NCI-H2107 treated with DMSO at 0.1 percent for 48 hours (cell line): ENCODE measurements around the gene INTS1.
"Not testable (repeated sequence)": the region's sequence is repeated elsewhere in the genome, so short reads cannot be mapped to it uniquely, and the experiment has no call there.

Experiments
- DNase-seq: peaks from one replicate; lab custom pipeline; 2025; ENCODE audit not compliant: unreplicated experiment; lab: John Stamatoyannopoulos, UW

Gene INTS1

DNA sequence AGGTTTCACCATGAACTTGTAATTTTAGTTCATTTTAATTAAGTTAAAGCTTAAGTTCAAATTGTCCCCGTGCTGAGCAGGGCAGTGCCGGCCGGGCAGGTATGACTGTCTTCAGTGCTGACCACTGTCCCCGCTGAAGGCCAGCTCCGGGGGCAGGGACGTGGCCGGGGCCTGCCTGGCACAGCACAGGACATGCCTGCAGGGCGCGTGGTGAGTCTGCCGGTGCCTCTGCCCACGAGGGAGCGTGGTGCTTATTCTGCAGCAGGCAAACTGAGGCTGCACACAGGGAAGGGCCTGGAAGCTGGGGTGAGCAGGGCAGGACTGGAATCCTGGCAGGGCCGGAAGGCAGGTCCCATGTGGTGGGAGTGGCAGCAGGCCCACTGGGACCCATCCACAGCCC lies 54.7 kb downstream of the INTS1 start:
- no peak for DNase-seq

DNA sequence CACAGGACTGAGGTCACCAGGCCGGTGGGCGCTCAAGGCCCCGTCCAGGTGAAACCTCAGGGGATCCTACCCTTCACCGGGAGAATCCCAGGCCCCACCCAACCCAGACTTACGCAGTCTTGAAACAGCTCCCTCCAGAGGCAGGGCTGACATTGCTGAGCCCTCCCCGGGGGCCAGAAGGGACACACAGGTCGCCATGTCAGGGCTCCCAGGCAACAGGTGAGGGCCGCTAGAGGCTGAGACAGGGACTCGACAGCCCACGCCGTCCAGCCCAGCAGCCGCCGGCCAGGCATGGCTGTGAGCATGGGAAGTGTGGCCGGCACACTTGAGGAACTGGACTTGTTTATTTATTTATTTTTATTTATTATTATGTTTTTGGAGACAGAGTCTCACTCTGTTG lies 55.2 kb downstream of the INTS1 start:
- no peak for DNase-seq

DNA sequence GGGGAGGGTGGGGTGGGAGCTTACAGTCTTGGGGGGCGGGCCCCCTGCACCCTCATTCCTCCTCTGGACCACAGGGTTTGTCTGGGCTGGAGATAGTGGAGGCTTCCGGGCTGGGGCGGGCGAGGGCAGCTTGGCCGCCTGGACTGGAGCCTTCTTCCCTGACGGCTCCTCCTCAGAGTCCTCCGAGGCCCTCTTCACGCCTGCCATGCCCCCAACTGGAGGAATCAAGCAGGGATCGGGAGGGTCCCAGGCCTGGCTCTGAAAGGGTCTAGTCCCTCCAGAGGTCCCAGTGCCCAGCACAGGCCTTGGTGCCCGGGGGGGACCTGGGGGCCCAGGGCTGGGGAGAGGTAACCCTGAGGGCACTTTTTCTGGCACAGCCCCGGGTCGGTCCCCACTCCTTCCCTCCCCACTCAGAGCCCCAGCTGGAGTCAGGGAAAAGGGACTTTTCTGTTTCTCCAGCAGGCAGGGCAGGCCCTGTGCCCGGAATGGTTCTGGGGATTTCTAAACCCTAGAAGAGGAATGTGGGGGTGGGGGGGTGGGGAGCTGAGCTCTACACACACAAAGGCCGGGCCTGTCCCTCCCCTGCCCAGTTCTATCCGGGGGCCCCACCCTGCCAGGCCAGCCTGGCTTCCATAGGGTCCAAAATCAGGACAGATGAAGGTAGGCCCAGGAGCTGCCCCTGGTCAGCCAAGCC lies 56.5 kb downstream of the INTS1 start:
- no peak for DNase-seq

DNA sequence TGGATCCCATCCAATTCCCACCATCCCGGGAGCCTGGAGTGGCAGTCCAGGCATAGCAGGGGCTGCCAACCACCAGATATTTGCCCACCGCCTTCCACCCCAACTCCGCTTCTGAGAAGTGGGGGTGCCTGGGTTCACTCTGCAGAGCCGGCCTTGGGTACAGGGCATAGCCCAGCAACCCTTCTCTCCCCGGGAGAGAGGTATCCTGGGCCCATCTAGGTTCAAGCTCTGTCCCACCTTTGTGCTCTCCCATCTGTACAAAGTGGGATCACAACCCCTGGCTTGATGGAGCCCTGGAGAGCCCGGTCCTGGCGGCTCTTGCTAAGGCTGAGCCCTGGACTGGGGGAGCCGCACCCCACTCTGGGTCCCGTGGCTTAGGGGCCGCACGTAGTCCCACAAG lies 57.1 kb downstream of the INTS1 start:
- no peak for DNase-seq

DNA sequence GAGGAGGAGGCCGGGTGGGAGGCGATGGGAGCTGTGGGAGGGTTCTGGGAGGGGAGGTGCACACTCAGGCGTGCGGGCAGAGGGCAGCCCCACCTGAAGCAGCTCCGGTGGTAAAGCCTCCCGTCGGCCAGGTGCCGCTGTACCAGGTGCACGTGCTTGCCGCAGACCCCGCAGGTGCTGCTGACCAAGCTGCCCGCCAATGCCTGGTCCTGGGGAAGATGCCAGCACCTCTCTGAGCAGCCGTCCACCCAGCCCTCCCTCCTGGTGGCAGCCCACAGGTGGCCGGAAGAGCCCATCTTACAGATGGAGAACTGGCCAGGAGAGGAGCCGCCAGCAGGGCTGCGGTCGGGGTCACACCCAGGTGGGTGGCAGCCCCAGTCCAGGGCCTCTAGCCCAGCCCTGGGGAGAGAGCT lies 57.6 kb downstream of the INTS1 start:
- no peak for DNase-seq

DNA sequence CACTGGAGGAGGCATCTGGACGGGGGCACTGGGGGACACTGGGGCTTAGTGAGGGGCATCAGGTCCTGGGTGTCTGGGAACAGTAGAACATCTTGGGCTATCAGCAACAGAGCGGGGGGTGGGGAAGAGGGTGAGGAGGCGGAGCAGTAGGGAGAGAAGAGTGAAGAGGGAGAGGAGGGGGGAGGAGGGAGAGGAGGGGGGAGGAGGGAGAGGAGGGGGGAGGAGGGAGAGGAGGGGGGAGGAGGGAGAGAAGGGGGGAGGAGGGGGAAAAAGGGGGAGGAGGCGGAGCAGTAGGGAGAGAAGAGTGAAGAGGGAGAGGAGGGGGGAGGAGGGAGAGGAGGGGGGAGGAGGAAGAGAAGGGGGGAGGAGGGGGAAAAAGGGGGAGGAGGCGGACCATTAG lies 58.2 kb downstream of the INTS1 start:
- DNase-seq = not testable (repeated sequence)

DNA sequence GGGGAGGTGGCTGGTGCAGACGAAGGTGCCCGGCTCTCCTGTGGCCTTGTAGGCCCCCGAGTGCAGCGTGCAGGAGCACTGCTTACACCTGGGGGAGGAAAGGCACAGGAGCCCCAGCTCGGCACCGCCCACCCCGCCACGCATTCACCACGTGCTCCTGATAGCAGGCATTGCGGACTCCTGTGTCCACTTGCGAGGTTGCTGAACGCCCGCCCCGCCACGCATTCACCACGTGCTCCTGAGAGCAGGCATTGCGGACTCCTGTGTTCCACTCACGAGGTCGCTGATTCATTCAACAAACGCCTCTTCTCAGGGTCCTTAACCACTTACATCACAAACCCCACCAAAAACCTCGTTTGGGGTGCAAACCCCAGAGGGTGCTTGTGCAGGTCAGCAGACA lies 58.8 kb downstream of the INTS1 start:
- no peak for DNase-seq

DNA sequence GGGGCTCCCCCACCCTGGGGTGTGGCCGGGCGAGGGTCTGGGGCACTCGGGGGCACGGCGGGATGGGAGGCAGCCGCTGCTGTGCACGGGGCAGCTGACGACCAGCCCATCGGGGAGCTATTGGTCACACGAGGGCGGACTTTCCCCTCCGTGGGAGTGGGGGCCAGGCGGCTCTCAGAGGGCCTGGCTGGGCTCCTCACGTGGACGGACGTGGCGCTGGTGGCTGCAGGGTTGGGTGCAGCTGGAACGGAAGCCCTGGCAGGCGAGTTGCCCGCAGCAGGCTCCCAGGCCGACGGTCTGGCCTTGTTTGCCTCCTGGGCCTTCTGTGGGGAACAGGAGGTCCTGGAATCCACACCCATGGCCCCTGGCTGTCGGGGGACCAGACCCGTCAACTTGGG lies 59.3 kb downstream of the INTS1 start:
- DNase-seq = no peak

DNA sequence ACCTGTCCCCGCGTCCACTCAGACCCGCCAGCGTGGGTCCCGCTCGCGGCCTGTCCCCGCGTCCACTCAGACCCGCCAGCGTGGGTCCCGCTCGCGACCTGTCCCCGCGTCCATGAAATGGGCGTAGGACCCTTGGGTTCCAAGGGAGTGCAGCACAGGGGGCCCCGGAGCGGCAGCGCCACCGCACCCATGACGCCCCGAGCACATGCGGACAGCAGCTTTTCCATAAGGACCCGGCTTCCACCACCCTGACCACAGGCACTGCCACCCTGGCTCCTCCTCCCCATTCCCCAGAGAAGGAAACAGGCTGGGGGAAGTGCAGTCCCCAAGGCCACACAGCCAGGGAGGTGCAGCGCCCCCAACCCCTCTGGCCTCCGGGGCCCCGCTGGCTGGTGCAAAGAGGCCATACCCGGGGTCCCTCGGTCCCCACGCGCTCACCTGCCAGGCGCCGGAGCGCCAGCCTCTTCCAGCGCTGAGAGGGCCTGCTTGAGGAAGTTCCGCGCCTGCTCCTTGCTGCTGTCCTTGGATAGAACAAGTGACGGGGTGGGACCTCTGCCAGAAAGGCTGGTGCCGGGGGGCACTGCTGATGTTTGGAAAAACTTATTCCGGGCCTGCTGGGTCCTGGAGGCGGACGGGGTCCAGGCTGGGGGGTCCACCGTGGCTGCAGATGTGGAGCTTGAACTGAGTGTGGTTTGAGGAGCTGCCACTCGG lies 59.8 kb downstream of the INTS1 start:
- no peak for DNase-seq

DNA sequence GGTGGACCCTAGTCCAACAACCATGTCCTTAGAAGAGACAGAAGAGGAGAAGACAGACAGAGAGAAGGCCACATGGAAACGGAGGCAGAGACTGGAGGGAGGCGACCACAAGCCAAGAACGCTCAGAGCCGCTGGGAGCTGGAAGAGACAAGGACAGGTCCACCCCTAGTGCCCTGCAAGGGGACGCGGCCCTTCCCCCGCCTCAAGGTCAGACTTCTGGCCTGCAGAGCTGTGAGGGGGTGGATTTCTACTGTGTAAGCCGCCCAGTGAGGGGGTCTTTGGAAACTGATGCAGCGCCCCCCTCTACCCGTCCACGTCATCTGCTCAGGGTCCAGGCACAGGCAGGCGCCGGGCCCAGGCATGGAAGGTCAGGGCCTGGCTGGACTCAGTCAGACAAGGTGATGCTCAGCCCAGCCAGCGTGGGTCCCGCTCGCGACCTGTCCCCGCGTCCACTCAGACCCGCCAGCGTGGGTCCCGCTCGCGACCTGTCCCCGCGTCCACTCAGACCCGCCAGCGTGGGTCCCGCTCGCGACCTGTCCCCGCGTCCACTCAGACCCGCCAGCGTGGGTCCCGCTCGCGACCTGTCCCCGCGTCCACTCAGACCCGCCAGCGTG lies 60.5 kb downstream of the INTS1 start:
- not testable (repeated sequence) for DNase-seq

DNA sequence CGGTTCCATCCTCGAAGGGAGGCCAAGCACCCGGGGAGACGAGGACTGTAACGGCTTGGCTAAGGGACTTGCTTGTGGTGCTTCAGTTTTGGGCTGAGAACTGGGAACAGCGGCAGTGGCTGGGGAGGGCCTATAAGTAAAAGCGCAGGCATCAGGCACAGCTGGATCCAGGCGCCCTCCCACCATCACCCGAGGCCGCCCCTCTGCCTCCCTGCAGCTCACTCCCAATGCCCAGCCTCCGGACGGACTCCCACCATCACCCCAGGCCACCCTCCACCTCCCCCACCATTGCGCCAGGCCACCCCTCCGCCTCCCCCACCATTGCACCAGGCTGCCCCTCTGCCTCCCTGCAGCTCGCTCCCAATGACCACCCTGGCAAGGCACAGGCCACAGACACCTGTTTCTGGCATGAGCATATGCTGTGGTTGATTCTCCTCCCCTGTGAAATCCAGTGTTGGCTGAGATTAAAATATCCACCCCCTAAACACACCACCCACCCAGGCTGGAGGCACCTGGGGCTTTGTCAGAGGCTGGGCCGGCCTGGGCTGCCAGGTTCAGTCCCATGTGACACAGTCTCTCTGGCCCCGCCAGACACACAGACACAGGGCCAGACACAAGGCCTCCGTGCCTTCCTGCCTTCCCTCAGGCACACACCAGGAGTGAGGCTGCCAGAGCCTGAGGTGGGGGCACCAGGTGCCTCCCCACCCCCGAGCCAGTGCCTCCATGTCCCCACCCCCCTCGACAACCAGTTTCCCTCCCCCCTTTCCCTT lies 61.6 kb downstream of the INTS1 start:
- no peak for DNase-seq

DNA sequence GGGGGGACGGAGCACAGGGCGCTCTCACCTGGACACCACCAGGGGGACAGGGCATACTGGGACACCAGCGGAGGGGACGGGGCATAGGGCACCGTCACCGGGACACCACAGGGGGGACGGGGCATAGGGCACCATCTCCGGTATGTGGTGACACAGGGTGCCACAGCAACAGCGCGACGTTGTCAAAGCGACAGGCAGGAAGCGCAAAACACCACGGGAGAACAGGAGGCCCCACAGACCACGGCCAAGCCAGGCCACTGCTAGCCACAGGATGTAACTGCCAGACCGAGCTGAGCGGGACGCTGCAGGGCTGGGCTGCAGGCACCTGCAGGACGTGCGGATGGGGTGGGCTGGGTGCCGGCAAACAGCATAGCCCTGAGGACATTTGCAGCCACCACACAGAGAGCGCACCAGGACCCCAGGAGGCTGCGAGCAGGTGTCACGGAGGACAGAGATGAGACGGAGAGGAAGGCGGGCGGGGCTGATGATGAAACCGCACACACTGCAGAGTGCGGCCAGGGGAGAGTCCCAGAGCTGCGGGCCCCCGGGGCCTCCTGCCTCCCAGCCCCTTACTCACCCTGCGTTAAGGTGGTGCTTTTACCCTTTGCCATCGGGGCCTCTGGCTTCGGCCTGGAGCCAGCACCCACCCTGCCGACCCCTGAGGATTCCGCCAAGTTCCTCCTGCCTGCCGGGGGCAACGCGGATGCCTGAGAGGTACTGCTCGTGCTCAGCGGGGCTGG lies 62.4 kb downstream of the INTS1 start:
- no peak for DNase-seq

DNA sequence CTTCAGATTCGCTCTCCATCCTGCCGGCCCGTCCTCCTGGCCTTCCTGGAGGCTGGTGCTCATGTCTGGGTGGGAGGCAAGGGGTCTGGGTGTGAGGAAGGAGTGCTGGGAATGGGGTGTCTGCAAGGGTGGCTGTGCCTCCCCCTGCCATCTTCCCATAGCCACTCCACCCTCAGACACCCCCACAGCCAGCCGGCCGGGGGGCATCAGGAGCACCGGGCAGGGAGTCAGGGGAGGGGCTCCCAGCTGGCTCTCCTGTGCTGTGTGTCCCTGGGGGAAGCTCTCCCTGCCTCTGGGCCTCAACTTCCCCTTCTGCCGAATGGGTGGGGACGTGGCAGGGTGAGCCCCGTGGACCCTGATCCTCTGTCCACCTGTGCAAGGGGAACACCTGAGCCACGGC lies 63.6 kb downstream of the INTS1 start:
- no peak for DNase-seq

DNA sequence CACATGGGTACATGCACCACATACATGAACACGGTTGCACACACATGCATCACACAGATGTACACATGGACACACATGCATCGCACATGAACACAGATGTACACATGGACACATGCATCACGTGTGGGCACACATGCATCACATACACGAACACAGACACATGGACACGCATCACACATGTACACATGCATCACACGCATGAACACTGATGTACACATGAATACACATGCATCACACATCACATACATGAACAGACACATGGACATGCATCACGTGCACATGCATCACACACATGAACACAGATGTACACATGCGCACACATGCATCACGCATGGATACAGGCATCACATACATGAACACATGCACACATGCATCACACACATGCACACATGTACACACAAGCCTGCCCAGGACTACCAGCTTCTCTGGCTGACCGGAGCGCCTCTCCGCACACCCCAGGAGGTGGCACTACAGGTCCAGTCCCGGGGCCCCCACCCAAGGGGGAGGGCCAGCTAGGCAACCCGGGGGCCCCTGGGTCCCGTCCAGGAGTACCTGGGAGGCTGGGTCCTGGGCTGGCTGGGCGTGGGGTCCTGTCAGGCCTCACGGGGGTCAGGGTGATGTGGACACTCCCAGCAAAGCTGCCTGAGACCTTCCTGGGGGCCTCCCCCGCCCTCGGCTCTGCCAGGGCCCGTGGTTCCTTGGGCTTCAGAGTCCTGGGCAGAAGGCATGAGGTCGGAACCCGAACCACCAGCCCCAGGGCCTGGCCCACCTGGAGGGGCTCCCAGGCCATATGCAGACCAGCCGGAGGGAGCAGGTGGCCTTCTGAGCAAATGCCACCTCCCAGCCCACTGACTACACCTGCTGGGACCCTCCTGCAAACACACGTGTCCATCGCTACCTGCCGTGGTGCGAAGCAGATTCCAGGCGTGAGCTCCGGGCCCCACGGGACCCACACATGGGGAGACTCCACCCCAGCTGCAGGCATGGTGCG lies 64.5 kb downstream of the INTS1 start:
- no peak for DNase-seq

DNA sequence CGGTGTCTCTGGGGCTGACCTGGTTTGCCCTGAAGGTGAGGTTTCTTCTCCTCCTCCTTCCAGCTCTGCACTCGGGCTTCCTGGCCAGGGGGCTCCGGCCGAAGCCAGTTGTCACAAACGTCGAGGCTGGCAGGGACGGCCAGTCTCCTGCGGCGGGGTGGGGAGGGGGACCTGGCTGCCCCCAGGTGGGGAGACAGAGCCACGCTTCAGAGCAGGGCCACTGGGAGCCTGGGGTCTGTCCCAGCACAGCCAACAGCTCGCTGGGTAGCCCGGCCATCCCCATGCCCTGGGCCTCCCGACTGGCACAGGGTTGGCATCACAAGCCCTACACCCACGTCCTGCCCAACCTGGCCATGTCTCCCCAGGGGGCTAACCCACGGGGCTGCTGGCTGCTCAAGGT lies 65.4 kb downstream of the INTS1 start:
- DNase-seq = no peak

DNA sequence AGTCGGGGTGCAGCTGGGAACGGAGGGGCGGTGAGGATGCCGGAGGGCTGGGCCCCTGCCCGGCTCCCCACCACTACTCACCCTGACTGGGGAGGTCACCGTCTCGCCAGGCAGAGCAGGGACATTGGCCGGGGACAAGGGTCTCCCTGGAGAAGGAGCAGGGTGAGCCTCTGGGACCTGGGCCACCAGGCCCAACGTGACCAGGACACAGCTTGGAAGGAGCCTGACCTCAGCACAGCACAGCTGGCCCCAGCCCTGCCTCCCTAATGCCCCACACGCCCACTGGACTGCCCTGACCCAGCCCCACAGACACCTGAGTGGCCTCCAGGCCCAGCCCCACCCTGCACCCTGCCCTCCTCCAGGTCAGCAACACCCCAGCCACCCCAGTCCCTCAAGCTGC lies 66.0 kb downstream of the INTS1 start:
- no peak for DNase-seq

DNA sequence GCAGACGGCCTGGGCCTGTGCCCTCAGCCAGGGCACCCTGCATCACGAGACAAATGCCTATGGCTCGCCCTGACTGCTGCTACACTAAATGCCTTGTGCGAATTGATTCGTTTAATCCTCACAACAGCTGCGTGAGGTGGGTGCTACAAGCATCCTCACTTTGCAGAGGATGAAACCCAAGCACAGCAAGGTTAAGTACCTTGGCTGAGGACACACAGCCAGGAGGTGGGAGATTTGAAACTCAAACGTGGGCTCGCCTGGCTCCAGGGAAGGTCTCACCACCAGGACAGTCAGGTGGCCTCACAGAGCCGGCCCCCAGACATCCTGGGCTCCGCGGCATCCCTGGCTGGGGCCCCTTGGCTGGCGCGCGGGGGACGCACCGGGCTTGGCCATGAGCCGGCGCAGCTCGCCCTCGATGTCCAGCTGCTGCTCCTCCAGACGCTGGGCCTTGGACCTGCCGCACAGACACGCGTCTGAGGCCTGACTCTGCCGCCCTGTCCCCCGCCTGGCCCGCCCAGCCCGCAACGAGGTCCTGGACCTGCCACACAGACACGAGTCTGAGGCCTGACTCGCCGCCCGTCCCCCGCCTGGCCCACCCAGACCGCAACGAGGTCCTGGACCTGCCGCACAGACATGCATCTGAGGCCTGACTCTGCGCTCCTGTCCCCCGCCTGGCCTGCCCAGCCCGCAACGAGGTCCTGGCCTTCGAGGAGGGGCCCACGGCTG lies 66.9 kb downstream of the INTS1 start:
- DNase-seq = no peak

DNA sequence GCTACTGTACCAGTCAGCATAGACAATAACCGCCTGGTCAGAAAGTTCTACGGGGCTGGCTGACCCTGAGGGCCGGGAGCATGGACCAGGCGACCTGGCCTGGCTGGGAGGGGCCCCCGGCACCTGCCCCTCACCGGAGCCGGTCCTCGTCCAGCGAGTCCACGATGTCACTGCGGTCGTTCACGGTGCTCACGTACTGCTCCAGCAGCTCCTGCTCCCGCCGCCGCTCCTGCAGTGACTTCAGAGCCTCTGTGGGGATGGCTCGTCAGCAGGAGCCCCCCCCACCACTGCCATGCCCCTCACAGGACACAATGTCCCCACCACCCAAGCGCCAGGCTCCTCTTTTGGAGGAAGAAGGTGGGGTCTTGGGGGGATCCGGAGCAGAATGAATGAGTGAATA lies 67.6 kb downstream of the INTS1 start:
- no peak for DNase-seq
